Esophagus muscularis mucosa (tissue), 4 donors: ENCODE data around the gene FKBP10. TPM values are rescaled to one million over a fixed set of nuclear protein-coding genes. Genes with fewer than 3 reads are reported as not detected.

Experiments
- DNase-seq: peaks from one replicate; pipeline ENCODE4 v3.0.0-alpha.2; 2017; ENCODE audit errors: extremely low spot score
- H3K27ac ChIP-seq, 4 donors: fragments of 200-600 bp; sonication (generic); replicated peaks in 1 of 4; 1 replicate in 3 of 4; 2 replicates in 1 of 4; pipeline ENCODE4 v1.5.1; 2016 to 2019; ENCODE audit warnings: mild to moderate bottlenecking in 1 of 4
- H3K27me3 ChIP-seq, 4 donors: fragments of 200-600 bp; sonication (generic); one replicate each; pipeline versions ENCODE4 v1.5.1 to v1.6.0; 2016 to 2019
- H3K36me3 ChIP-seq, 4 donors: fragments of 200-600 bp; sonication (generic); one replicate each; pipeline ENCODE4 v1.5.1; 2016 to 2019
- H3K4me1 ChIP-seq, 4 donors: fragments of 200-600 bp; sonication (generic); one replicate each; pipeline ENCODE4 v1.5.1; 2016 to 2019
- H3K4me3 ChIP-seq, 4 donors: fragments of 200-600 bp; sonication (generic); 1 replicate in 2 of 4; 2 replicates in 2 of 4; pipeline ENCODE4 v1.5.1; 2016 to 2019; ENCODE audit warnings: mild to moderate bottlenecking in 4 of 4, moderate library complexity in 1 of 4
- H3K9me3 ChIP-seq, 4 donors: fragments of 200-600 bp; sonication (generic); 1 replicate in 3 of 4; 2 replicates in 1 of 4; pipeline ENCODE4 v1.5.1; 2016 to 2019
- CTCF ChIP-seq, 3 experiments: fragments of 200-600 bp in 2 of 3; fragments of 450-650 bp in 1 of 3; sonication (generic) in 2 of 3; IDR thresholded peaks; one replicate each; pipeline ENCODE4 v1.5.1; 2017 to 2019; ENCODE audit warnings: antibody characterized with exemption in 3 of 3, mild to moderate bottlenecking in 2 of 3, moderate library complexity in 1 of 3
- EP300 ChIP-seq: sonication (generic); formaldehyde crosslinking; IDR thresholded peaks from one replicate; pipeline ENCODE4 v1.6.1; 2017; ENCODE audit warnings: antibody characterized with exemption
- POLR2A ChIP-seq: fragments of 450-650 bp; IDR thresholded peaks from one replicate; pipeline ENCODE4 v1.6.1; 2017; ENCODE audit warnings: antibody characterized with exemption, moderate library complexity, mild to moderate bottlenecking, low read depth
- POLR2AphosphoS5 ChIP-seq, 2 donors: sonication (generic); formaldehyde crosslinking; IDR thresholded peaks; one replicate each; pipeline ENCODE4 v1.6.1; 2017; ENCODE audit warnings: antibody characterized with exemption in 2 of 2
- WGBS: methylation state at CpG from one replicate; pipeline ENCODE4 v1.1.5; 2018; 5-methylcytosine and 5-hydroxymethylcytosine counted together
- intact Hi-C: fragments of 100-400 bp; cut with DNase I; formaldehyde crosslinking; loops from one replicate; pipeline ENCODE4 v1.15.1; 2023
- total RNA-seq, 4 donors: library from RNA; depleted of rRNA; stranded (reverse); fragments of >200 nt; gene quantifications; one replicate each; pipeline versions ENCODE4 v1.1.0 to v1.2.1, GENCODE V29; 2016

FKBP10 gene
- total RNA-seq, 4 donors from 2014 or later: 30.5 to 49.4 (median 33.8) TPM

GRCh38 chr17:41810659-41811548 is 1.9 kb upstream of the FKBP10 start:
- peaks cover 0 to 26% (median 0%) of the 10 kb centered on the region in 4 donors for H3K36me3 ChIP-seq
- H3K4me3 ChIP-seq: peak overlapping the region; percentile 70 to 89 (median 80)
- H3K4me1 ChIP-seq: peaks cover 21 to 54% (median 45%) of the 10 kb centered on the region in 4 donors
- no peak for DNase-seq
- H3K27me3 ChIP-seq: no peaks in the 10 kb centered on the region
- intact Hi-C loops: loop anchor here (5.0 kb wide), 1 partner anchor 56 kb away; the partner anchor contains the start of gene KLHL11
- peak overlapping the region; percentile 71 to 84 (median 82) for H3K27ac ChIP-seq
- WGBS: 13% methylated on average over 42 of the region's 58 CpGs
- TF ChIP-seq POLR2A: no peak
- no peak for TF ChIP-seq CTCF (IDR thresholded peaks at IDR 0.05)
- H3K9me3 ChIP-seq: no peaks in the 10 kb centered on the region

GRCh38 chr17:41811549-41812380 is 1.0 kb upstream of the FKBP10 start, which contains the start of gene P3H4:
Gene P3H4, minus strand, starts transcription at chr17:41811949. Its CDS starts 34 bp downstream, at chr17:41811915.
- WGBS: 0% methylated on average over 24 of the region's 96 CpGs
- H3K4me1 ChIP-seq: peaks cover 21 to 54% (median 45%) of the 10 kb centered on the region in 4 donors
- no peak for DNase-seq
- intact Hi-C loops: loop anchor here (5.0 kb wide), 1 partner anchor 56 kb away; the partner anchor contains the start of gene KLHL11
- peak within 1 kb of the TSS; percentile 71 to 84 (median 82) for H3K27ac ChIP-seq
- peak; percentile 16 to 29 for TF ChIP-seq POLR2AphosphoS5 (IDR thresholded peaks at IDR 0.05)
- TF ChIP-seq CTCF (IDR thresholded peaks at IDR 0.05): peak; percentile 77 to 85 (median 79)
- no peak for TF ChIP-seq EP300
- no peaks in the 10 kb centered on the region for H3K27me3 ChIP-seq
- H3K9me3 ChIP-seq: no peaks in the 10 kb centered on the region
- H3K36me3 ChIP-seq: peaks cover 0 to 18% (median 0%) of the 10 kb centered on the region in 4 donors
- peak within 1 kb of the TSS; percentile 70 to 89 (median 80) for H3K4me3 ChIP-seq

- Histone ChIP-seq H3K4me3 (peak overlapping the region; percentile 70 to 89 (median 80)), H3K4me1 (peaks cover 21 to 54% (median 45%) of the 10 kb centered on the region in 4 donors), H3K27me3 (no peaks in the 10 kb centered on the region), H3K36me3 (peaks cover 0 to 11% (median 2%) of the 10 kb centered on the region in 4 donors), H3K27ac (peak overlapping the region; percentile 71 to 84 (median 82)), H3K9me3 (no peaks in the 10 kb centered on the region)
- intact Hi-C loops: loop anchor here (5.0 kb wide), 1 partner anchor 54 kb away; the partner anchor contains the start of gene KLHL11
- TF ChIP-seq CTCF (IDR thresholded peaks at IDR 0.05) (peak in 1 of 3 experiments; percentile 3), POLR2AphosphoS5 (IDR thresholded peaks at IDR 0.05) (no peak), EP300 (no peak), POLR2A (no peak)
- 29% methylated on average over 8 of the region's 12 CpGs for WGBS
- no peak for DNase-seq
Observed at GRCh38 chr17:41813152-41813680, 412 bp downstream of the FKBP10 start.

- peak overlapping the region; percentile 71 to 84 (median 82) for H3K27ac ChIP-seq
Observed at GRCh38 chr17:41813699-41814124, 908 bp downstream of the FKBP10 start.

More at GRCh38 chr17:41813699-41814124, 908 bp downstream of the FKBP10 start:
- H3K4me1 ChIP-seq: peaks cover 21 to 52% (median 45%) of the 10 kb centered on the region in 4 donors
- WGBS: 58% methylated on average over 8 of the region's 9 CpGs
- intact Hi-C loops: loop anchor here (5.0 kb wide), 1 partner anchor 54 kb away; the partner anchor contains the start of gene KLHL11
- no peaks in the 10 kb centered on the region for H3K9me3 ChIP-seq
- TF ChIP-seq CTCF (IDR thresholded peaks at IDR 0.05) (no peak), POLR2A (no peak), POLR2AphosphoS5 (IDR thresholded peaks at IDR 0.05) (no peak), EP300 (no peak)
- H3K4me3 ChIP-seq: peak overlapping the region; percentile 70 to 89 (median 80)
- DNase-seq: no peak
- peaks cover 0 to 11% (median 4%) of the 10 kb centered on the region in 4 donors for H3K36me3 ChIP-seq
- no peaks in the 10 kb centered on the region for H3K27me3 ChIP-seq
